C4-2B (cell line): ENCODE data around the gene RPS14.

Source experiments
- CTCF ChIP-seq: fragments of 450-650 bp; conservative IDR thresholded peaks from 2 replicates; pipeline ENCODE4 v1.5.1; 2017; ENCODE audit warnings: mild to moderate bottlenecking
- ZFX ChIP-seq: fragments of 450-650 bp; IDR thresholded peaks from 2 replicates; pipeline ENCODE4 v1.6.1; 2017

- TF ChIP-seq CTCF: no peak
- no peak for TF ChIP-seq ZFX
Measured at GRCh38 chr5:150497989-150498317, 48.4 kb upstream of the RPS14 start.
